Choroid plexus epithelial cell (primary cell): Measurements from ENCODE around the gene KDM3A.

Experiments
- DNase-seq: peaks from one replicate; pipeline ENCODE4 v3.0.0-alpha.2; 2010; ENCODE audit warnings: low read depth
- H3K4me3 ChIP-seq: 2 replicates; pipeline ENCODE4 v1.5.1; 2011; ENCODE audit warnings: low read depth, mild to moderate bottlenecking, control low read depth, low read length, moderate library complexity
- TF ChIP-seq, protein P1 (sequence below): conservative IDR thresholded peaks from 2 replicates; pipeline ENCODE4 v1.5.1; 2011; ENCODE audit warnings: low read depth, mild to moderate bottlenecking, control low read depth, inconsistent platforms, low read length, moderate library complexity

The KDM3A gene

DNA sequence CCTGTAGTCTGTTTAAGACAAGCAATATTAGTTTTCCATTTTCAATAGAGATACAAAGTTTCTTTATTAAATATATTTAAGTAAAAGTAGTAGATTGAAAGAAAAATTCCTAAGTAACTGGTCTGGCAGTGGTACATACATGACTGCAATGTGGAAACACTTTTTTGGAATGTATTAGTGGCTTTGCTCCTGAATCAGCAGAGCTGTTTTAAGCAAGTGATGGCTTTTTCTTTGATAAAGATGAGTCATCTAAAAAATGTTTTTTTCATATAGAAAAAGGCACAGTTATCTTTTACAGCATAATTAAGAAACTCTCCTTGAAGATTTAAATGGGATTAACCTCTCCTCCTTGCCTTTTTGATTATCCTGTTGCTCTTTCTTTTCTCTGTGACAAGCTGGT lies 34.9 kb downstream of the KDM3A start:
- TF ChIP-seq, protein P1, sequence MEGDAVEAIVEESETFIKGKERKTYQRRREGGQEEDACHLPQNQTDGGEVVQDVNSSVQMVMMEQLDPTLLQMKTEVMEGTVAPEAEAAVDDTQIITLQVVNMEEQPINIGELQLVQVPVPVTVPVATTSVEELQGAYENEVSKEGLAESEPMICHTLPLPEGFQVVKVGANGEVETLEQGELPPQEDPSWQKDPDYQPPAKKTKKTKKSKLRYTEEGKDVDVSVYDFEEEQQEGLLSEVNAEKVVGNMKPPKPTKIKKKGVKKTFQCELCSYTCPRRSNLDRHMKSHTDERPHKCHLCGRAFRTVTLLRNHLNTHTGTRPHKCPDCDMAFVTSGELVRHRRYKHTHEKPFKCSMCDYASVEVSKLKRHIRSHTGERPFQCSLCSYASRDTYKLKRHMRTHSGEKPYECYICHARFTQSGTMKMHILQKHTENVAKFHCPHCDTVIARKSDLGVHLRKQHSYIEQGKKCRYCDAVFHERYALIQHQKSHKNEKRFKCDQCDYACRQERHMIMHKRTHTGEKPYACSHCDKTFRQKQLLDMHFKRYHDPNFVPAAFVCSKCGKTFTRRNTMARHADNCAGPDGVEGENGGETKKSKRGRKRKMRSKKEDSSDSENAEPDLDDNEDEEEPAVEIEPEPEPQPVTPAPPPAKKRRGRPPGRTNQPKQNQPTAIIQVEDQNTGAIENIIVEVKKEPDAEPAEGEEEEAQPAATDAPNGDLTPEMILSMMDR, result no peak
- DNase-seq, result peak; percentile 72
- H3K4me3 ChIP-seq, result no peak overlapping the region

DNA sequence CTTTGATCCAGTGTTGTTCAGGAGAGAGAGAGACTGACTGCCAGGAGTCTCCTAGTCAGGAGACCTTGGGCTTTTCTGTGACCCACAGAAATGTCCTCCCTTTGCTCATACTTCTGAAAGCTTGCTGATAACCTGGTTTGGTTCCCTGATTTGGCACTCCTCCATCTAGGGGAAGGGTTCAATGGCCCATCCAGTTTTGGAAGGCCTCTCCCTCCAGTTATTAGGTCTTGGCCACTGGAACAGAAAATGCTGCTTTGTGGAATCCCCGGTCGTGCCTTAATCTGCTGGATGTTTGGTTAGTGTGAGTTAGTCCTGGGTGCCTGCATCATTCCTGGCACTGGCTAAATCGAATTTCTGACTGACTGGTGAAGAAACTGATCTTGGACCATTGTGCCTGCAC lies 35.7 kb downstream of the KDM3A start:
- TF ChIP-seq, protein P1, result no peak
- DNase-seq, result no peak
- H3K4me3 ChIP-seq, result no peak overlapping the region

DNA sequence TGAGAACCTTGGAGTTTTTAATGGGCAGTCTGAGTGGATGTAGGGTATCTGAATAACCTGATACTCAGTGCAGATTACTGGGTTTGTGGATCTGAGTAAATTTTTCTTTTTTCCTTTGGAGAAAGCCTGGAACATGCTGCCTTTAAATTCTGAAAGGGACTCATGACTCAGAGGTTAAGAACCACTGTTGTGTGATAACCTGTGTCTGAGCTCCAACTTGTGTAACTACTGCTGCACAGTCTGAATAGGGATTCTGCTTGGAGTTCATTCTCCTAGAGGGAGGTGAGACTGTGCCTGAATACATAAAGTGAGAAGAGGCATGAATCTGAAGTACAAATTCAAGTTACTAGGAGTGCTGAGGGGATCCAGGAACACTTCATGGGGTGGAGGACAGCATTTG lies 36.2 kb downstream of the KDM3A start:
- TF ChIP-seq, protein P1, result no peak
- peak; percentile 41 for DNase-seq
- H3K4me3 ChIP-seq, result no peak overlapping the region

DNA sequence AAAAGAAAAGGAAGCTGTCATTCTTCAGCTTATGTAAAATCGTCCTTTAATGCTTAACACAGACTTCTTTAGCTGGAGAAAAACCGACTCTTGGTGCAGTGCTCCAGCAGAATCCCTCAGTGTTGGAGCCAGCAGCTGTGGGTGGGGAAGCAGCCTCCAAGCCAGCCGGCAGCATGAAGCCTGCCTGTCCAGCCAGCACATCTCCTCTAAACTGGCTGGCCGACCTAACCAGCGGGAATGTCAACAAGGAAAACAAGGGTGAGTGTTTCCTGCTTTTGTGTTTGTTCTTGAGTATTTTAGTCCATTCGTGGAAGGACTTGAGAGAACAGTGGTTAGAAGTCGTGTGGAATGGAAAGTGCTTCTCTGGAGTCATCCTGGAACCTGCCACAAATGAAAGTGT lies 38.9 kb downstream of the KDM3A start:
- no peak overlapping the region for H3K4me3 ChIP-seq
- no peak for DNase-seq
- TF ChIP-seq, protein P1, result no peak

DNA sequence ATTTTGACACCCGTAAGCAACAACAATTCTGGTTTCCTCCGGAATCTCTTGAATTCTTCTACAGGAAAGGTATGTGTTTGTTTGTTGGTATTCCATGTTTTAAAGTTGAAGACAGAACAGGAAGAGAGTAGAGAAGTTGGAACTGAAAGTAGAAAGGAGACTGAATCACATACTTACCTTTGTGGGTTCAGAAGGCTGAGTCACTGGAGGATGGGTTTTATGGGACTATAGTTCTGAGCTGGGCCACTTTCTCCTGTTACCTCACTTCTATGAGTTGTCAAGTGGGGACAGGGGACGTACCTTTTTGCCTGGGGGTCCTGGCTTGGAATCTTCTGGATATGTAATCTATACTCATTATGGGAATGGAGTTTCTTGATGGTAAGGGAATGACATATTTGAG lies 40.9 kb downstream of the KDM3A start:
- peak; percentile 31 for DNase-seq
- no peak overlapping the region for H3K4me3 ChIP-seq
- TF ChIP-seq, protein P1, result no peak

DNA sequence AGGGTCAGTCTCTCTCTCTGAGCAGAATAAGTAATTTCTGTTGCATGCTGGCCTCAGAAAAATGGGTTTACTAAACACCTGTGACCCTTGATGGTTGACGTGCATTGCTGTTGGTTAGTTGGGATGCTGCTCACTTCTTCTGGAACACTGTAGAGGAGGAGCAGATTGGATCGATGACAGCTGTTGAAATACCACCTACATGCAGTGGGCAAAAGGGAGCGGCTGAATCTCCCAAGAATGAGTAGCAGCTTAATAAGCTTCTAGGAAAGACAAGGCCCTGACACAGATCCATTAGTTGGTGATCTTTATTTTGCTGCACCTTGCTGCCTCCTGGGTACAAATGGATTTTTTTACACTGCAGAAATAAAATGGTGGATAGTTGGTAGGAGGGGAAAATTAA lies 43.2 kb downstream of the KDM3A start:
- TF ChIP-seq, protein P1, result no peak
- no peak overlapping the region for H3K4me3 ChIP-seq
- no peak for DNase-seq

DNA sequence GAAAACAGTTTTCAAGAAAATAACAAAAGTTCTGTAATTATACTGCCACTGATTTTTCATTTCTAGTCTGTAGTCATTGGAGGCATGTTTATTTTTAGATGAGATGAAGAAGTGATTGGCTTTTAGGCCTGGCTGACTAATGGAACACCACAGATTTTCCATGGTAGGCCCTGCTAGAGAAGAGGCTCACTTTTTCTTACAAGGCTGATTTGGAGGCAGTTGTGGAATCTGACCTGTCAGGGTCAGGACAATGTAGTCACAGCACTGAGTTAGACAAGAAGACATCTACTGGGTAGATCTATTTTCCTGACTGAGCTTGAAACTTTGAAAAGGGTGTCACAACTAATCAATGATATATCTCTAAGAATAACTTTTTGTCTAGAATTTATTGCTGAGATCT lies 43.9 kb downstream of the KDM3A start:
- DNase-seq, result peak; percentile 21
- H3K4me3 ChIP-seq, result no peak overlapping the region
- TF ChIP-seq, protein P1, result no peak
